ENCODE data around the gene SEMA6D. TPM values are rescaled to one million over a fixed set of nuclear protein-coding genes. Genes with fewer than 3 reads are reported as not detected.
A peak's percentile ranks its signal among the peaks of the same experiment; 100 is the strongest.

Gene SEMA6D
- total RNA-seq, 1 experiment from 2014 or later: 15.8 TPM

GRCh38 chr15:47781527-47781926, 64.2 kb downstream of the SEMA6D start:
- no peak overlapping the region for H4K91ac ChIP-seq (ENCODE audit: insufficient read length, low read depth, low read length)
- Mint-ChIP-seq H3K27ac (peak overlapping the region in 1 of 3 experiments; percentile 77; a peak in 2 of 7 replicates), H3K4me3 (no peak overlapping the region), H3K9me3 (peaks cover 2 to 8% of the 10 kb centered on the region in 2 experiments; a peak in 2 of 5 replicates), H3K4me1 (peaks cover 47 to 49% of the 10 kb centered on the region in 2 experiments), H3K27me3 (ENCODE audit: low read depth) (no peaks in the 10 kb centered on the region; the same call in 1 of the 2 replicates), H3K36me3 (ENCODE audit: insufficient read depth in 1 of 3, low read depth in 3 of 3) (peaks cover 0 to 5% (median 0%) of the 10 kb centered on the region in 3 experiments; a peak in 1 of 7 replicates)
- H3K14ac ChIP-seq (ENCODE audit: insufficient read depth, low read length): no peak overlapping the region
- H4K20me1 ChIP-seq (ENCODE audit: control insufficient read depth, insufficient read depth, insufficient read length): no peaks in the 10 kb centered on the region
- H2BK12ac ChIP-seq (ENCODE audit: insufficient read length, low read depth, low read length): no peak overlapping the region
- no peak overlapping the region for H2BK20ac ChIP-seq (ENCODE audit: low read depth, low read length, poor library complexity, severe bottlenecking)
- no peak overlapping the region for H3K4me2 ChIP-seq (ENCODE audit: insufficient read depth, insufficient read length, low read length)
- no peak overlapping the region for H3K23ac ChIP-seq (ENCODE audit: insufficient read length, low read depth, low read length)
- no peak overlapping the region for H4K5ac ChIP-seq (ENCODE audit: insufficient read length, low read depth, low read length)
- no peak overlapping the region for H3K27ac ChIP-seq (ENCODE audit: insufficient read length, low read depth, low read length)
- no peaks in the 10 kb centered on the region for H3K79me2 ChIP-seq (ENCODE audit: insufficient read depth, low read length)
- H4K8ac ChIP-seq (replicated peaks; ENCODE audit: insufficient read length, low read depth, low read length): no peak overlapping the region
- no peak overlapping the region for H3K4ac ChIP-seq (ENCODE audit: low read depth, low read length)
- no peak overlapping the region for H3K9ac ChIP-seq (ENCODE audit: extremely low read depth, insufficient read length, low read length)
- H2AK5ac ChIP-seq (ENCODE audit: insufficient read length, low read length): no peak overlapping the region
- H3K27me3 ChIP-seq (ENCODE audit: insufficient read depth, low read length): no peaks in the 10 kb centered on the region
- TF ChIP-seq CTCF (conservative IDR thresholded peaks at IDR 0.05): no peak
- no CpG with 5 or more reads among the region's 3 CpGs for WGBS (ENCODE audit: extremely low coverage, insufficient read length, low lambda C conversion rate)
- H3K56ac ChIP-seq (ENCODE audit: insufficient read length, low read depth, low read length): no peak overlapping the region
- no peak overlapping the region for H2BK15ac ChIP-seq (ENCODE audit: low read depth, low read length)
- H2BK120ac ChIP-seq (ENCODE audit: low read depth, low read length, poor library complexity, severe bottlenecking): no peak overlapping the region
- no peak overlapping the region for H3T11ph ChIP-seq (ENCODE audit: low read length)
- no peak overlapping the region for H2AFZ ChIP-seq (ENCODE audit: low read length)
- DNase-seq: no peak
- no peak overlapping the region for H3K18ac ChIP-seq (ENCODE audit: insufficient read length, low read depth, low read length)
- no peaks in the 10 kb centered on the region for H3K9me3 ChIP-seq (ENCODE audit: control insufficient read depth, low read depth, low read length)
- no peaks in the 10 kb centered on the region; the same call in 1 of the 2 replicates for H3K4me1 ChIP-seq (ENCODE audit: insufficient read depth, low read length)
- no peak overlapping the region for H2BK5ac ChIP-seq (ENCODE audit: insufficient read length, low read length)
- H3K79me1 ChIP-seq (ENCODE audit: insufficient read depth, low read depth, low read length, poor library complexity, severe bottlenecking): no peaks in the 10 kb centered on the region
- no peaks in the 10 kb centered on the region for H3K23me2 ChIP-seq (ENCODE audit: insufficient read length, low read depth, low read length, poor library complexity, severe bottlenecking)

Data from H9 (cell line).